ENCODE results near the gene PIGC. TPM values are rescaled to one million over a fixed set of nuclear protein-coding genes. Genes with fewer than 3 reads are reported as not detected.

The PIGC gene
- total and polyA plus RNA-seq, 8 donors: 1.2 to 27.9 (median 17.0) TPM

GRCh38 chr1:172473302-172473701, 29.4 kb upstream of the PIGC start:
- intact Hi-C loops (cut with DNase I; ENCODE audit: low total_unique reads): no loop called here
- 14 to 51% (median 29%) methylated on average over 3 of the region's 3 CpGs for WGBS, 5 donors
- Histone ChIP-seq H3K27ac (no peak overlapping the region), H3K27me3 (no peaks in the 10 kb centered on the region), H3K4me3 (no peak overlapping the region), H3K4me1 (peaks cover 0 to 16% (median 2%) of the 10 kb centered on the region in 4 donors), H3K36me3 (no peaks in the 10 kb centered on the region), H3K9me3 (no peaks in the 10 kb centered on the region)
- TF ChIP-seq CTCF (IDR thresholded peaks at IDR 0.05) (no peak), POLR2AphosphoS5 (IDR thresholded peaks at IDR 0.05) (no peak), EP300 (IDR thresholded peaks at IDR 0.05) (no peak), POLR2A (IDR thresholded peaks at IDR 0.05) (no peak)
- DNase-seq: peak in 1 of 2 donors; percentile 14

- WGBS, 5 donors: 35 to 73% (median 57%) methylated on average over 1 of the region's 1 CpG
- intact Hi-C loops (cut with DNase I; ENCODE audit: low total_unique reads): no loop called here
These were observed 28.6 kb upstream of the PIGC start for GRCh38 chr1:172472495-172472894.

GRCh38 chr1:172471666-172472065, 27.8 kb upstream of the PIGC start:
- Histone ChIP-seq H3K9me3 (no peaks in the 10 kb centered on the region), H3K4me3 (no peak overlapping the region), H3K4me1 (peaks cover 0 to 16% (median 2%) of the 10 kb centered on the region in 4 donors), H3K27me3 (no peaks in the 10 kb centered on the region), H3K36me3 (no peaks in the 10 kb centered on the region), H3K27ac (no peak overlapping the region)
- intact Hi-C loops (cut with DNase I; ENCODE audit: low total_unique reads): no loop called here
- WGBS, 5 donors: 96 to 100% (median 100%) methylated on average over 1 of the region's 1 CpG
- DNase-seq: no peak
- no peak for TF ChIP-seq EP300 (IDR thresholded peaks at IDR 0.05)
- TF ChIP-seq CTCF (IDR thresholded peaks at IDR 0.05): no peak
- no peak for TF ChIP-seq POLR2AphosphoS5 (IDR thresholded peaks at IDR 0.05)
- no peak for TF ChIP-seq POLR2A (IDR thresholded peaks at IDR 0.05)

More at GRCh38 chr1:172472495-172472894, 28.6 kb upstream of the PIGC start:
- Histone ChIP-seq H3K4me3 (no peak overlapping the region), H3K4me1 (peaks cover 0 to 16% (median 2%) of the 10 kb centered on the region in 4 donors), H3K27me3 (no peaks in the 10 kb centered on the region), H3K9me3 (no peaks in the 10 kb centered on the region), H3K27ac (no peak overlapping the region), H3K36me3 (no peaks in the 10 kb centered on the region)
- no peak for TF ChIP-seq CTCF (IDR thresholded peaks at IDR 0.05)
- TF ChIP-seq POLR2AphosphoS5 (IDR thresholded peaks at IDR 0.05): no peak
- TF ChIP-seq POLR2A (IDR thresholded peaks at IDR 0.05): no peak
- no peak for TF ChIP-seq EP300 (IDR thresholded peaks at IDR 0.05)
- DNase-seq: no peak

GRCh38 chr1:172470149-172470548, 26.3 kb upstream of the PIGC start:
- WGBS, 5 donors: 49 to 68% (median 53%) methylated on average over 2 of the region's 2 CpGs
- no peak for DNase-seq

More at GRCh38 chr1:172470149-172470548, 26.3 kb upstream of the PIGC start:
- no peaks in the 10 kb centered on the region for H3K27me3 ChIP-seq
- peaks cover 0 to 16% (median 2%) of the 10 kb centered on the region in 4 donors for H3K4me1 ChIP-seq
- intact Hi-C loops (cut with DNase I; ENCODE audit: low total_unique reads): no loop called here
- no peaks in the 10 kb centered on the region for H3K9me3 ChIP-seq
- H3K27ac ChIP-seq: no peak overlapping the region
- no peak overlapping the region for H3K4me3 ChIP-seq
- TF ChIP-seq CTCF (IDR thresholded peaks at IDR 0.05): no peak
- no peak for TF ChIP-seq POLR2AphosphoS5 (IDR thresholded peaks at IDR 0.05)
- TF ChIP-seq EP300 (IDR thresholded peaks at IDR 0.05): no peak
- no peak for TF ChIP-seq POLR2A (IDR thresholded peaks at IDR 0.05)
- no peaks in the 10 kb centered on the region for H3K36me3 ChIP-seq

All from stomach (tissue), 9 donors.